Cardiac fibroblast (primary cell): ENCODE results near the gene BCL2.

Source experiments
- DNase-seq, 2 donors: peaks; one replicate each; pipeline versions ENCODE4 v3.0.0 to v3.0.0-alpha.2; 2010; ENCODE audit warnings: low read depth in 2 of 2
- H3K4me3 ChIP-seq, 2 donors: replicated peaks in 1 of 2; 1 replicate in 1 of 2; 2 replicates in 1 of 2; pipeline ENCODE4 v1.5.1; 2011; ENCODE audit warnings: low read depth in 2 of 2, low read length in 2 of 2, mild to moderate bottlenecking in 2 of 2, moderate library complexity in 1 of 2
- CTCF ChIP-seq: IDR thresholded peaks from one replicate; pipeline ENCODE4 v1.5.1; 2011; ENCODE audit warnings: low read depth, mild to moderate bottlenecking, low read length, inconsistent platforms

BCL2 gene

GRCh38 chr18:63286926-63287325 is 32.6 kb downstream of the BCL2 start:
- DNase-seq = no peak
- no peak overlapping the region for H3K4me3 ChIP-seq
- TF ChIP-seq CTCF = no peak

- no peak for TF ChIP-seq CTCF
- H3K4me3 ChIP-seq = no peak overlapping the region
- DNase-seq = no peak
These were observed 34.5 kb downstream of the BCL2 start for GRCh38 chr18:63284827-63285733.

- no peak overlapping the region for H3K4me3 ChIP-seq
- no peak for TF ChIP-seq CTCF
- no peak for DNase-seq
These were observed 35.3 kb downstream of the BCL2 start for GRCh38 chr18:63284173-63284799.

GRCh38 chr18:63283305-63284094 is 36.1 kb downstream of the BCL2 start:
- DNase-seq = no peak
- TF ChIP-seq CTCF = no peak
- H3K4me3 ChIP-seq = no peak overlapping the region

GRCh38 chr18:63282793-63283192 is 36.8 kb downstream of the BCL2 start:
- TF ChIP-seq CTCF = no peak
- H3K4me3 ChIP-seq = no peak overlapping the region
- DNase-seq = no peak

GRCh38 chr18:63273222-63273927 is 46.2 kb downstream of the BCL2 start:
- no peak for TF ChIP-seq CTCF
- H3K4me3 ChIP-seq = no peak overlapping the region
- no peak for DNase-seq
